D721Med (cell line): ENCODE results near the gene MYO7B.

Experiments
- DNase-seq: peaks from one replicate; pipeline ENCODE4 v3.0.0; 2011; ENCODE audit warnings: low spot score; ENCODE audit not compliant: insufficient read length
- FAIRE-seq: peaks from 2 replicates; lab custom pipeline; 2011; peaks lifted over from hg19 to GRCh38; lab: Jason Lieb, UNC
- TF ChIP-seq, protein P1 (sequence below): IDR thresholded peaks from 2 replicates; pipeline ENCODE4 v1.5.1; 2012; ENCODE audit warnings: mild to moderate bottlenecking, control low read depth; ENCODE audit not compliant: insufficient read depth; ENCODE audit errors: missing control alignments

Gene MYO7B

DNA sequence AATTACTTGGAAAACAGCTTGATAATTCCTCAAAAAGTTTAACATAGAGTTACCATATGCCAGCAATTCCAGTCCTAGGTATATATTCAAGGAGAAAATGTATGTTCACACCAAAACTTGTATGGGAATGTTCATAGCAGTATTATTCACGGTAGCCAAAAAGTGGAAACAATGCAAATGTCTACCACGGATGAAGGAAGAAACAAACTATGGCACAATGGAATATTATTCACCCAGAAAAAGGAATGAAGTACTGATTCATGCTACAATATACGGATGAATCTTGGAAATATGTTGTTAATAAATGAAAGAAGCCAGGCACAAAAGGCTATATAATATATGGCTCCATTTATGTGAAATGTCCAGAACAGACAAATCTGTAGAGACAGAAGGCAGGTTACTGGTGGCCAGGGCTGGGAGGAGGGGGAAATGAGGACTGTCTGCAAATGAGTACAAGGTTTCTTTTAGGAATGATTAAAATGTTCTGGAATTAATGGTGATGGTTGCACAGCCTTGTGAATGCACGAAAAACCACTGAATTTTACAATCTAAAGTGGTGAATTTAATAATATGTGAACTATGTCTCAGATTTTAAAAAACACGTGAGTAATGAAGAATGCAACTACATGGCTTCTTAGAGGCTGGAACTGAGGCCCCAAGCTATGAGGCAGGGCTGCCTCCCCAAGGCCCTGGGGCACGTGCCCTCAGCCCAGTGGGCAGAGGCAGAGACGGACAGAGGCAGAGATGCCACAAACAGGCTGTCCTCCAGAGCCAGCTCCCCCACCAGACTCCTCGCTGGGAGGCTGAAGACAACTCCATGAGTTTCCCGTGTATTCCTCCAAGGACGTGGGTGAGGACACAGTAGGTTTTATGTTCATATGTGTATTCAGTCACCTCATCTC lies 134.8 kb downstream of the MYO7B start:
- peak; percentile 6 for DNase-seq
- TF ChIP-seq, protein P1, sequence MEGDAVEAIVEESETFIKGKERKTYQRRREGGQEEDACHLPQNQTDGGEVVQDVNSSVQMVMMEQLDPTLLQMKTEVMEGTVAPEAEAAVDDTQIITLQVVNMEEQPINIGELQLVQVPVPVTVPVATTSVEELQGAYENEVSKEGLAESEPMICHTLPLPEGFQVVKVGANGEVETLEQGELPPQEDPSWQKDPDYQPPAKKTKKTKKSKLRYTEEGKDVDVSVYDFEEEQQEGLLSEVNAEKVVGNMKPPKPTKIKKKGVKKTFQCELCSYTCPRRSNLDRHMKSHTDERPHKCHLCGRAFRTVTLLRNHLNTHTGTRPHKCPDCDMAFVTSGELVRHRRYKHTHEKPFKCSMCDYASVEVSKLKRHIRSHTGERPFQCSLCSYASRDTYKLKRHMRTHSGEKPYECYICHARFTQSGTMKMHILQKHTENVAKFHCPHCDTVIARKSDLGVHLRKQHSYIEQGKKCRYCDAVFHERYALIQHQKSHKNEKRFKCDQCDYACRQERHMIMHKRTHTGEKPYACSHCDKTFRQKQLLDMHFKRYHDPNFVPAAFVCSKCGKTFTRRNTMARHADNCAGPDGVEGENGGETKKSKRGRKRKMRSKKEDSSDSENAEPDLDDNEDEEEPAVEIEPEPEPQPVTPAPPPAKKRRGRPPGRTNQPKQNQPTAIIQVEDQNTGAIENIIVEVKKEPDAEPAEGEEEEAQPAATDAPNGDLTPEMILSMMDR = no peak
- FAIRE-seq = no peak

DNA sequence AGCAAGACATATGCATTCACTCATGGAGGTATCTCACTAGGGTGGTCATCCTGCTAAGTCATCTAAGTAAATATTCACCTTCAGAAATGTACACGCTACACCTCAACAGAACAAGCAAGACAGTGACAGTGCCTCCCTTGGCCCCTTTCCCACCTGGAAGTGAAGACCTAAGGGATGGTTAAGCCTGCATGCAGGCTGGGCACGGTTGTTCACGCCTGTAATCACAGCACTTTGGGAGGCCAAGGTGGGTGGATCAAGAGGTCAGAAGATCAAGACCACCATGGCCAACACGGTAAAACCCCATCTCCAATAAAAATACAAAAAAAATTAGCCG lies 135.4 kb downstream of the MYO7B start:
- TF ChIP-seq, protein P1 = no peak
- FAIRE-seq (no peak), DNase-seq (no peak)

DNA sequence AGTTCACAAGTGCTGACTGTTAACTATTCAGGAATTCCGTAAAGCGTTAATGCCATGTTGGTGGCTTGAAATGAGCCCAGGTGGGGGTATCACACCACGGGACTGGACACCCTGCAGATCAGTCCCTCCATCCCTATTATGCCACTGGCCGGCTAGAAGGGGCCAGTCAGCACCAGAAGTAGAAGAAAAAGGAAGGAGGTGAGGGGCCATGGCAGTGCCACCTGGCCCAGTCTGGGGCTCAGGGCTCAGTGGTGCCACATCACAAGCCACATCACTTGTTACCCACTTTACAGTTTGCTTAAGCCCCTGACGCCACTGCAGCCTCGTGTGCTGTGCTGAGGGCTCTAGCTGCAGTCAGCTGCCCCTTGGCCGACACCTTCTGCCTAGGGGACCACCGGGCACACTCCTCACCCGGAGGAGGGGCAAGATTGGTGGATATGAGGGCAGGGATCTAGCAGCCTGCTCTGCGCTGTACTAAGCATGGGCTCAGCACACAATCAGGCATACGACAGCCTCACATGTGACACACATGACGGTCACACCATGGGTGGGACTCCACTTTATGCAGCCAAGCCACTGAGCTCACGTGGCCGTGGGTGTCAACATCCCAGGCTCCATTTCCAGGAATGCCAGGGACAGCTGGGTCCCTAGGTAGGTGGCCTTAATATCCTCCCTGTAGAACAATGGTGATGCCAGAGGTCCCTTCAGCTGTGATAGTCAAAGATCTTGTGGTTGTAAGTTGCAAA lies 136.2 kb downstream of the MYO7B start:
- DNase-seq (no peak), FAIRE-seq (no peak)

DNA sequence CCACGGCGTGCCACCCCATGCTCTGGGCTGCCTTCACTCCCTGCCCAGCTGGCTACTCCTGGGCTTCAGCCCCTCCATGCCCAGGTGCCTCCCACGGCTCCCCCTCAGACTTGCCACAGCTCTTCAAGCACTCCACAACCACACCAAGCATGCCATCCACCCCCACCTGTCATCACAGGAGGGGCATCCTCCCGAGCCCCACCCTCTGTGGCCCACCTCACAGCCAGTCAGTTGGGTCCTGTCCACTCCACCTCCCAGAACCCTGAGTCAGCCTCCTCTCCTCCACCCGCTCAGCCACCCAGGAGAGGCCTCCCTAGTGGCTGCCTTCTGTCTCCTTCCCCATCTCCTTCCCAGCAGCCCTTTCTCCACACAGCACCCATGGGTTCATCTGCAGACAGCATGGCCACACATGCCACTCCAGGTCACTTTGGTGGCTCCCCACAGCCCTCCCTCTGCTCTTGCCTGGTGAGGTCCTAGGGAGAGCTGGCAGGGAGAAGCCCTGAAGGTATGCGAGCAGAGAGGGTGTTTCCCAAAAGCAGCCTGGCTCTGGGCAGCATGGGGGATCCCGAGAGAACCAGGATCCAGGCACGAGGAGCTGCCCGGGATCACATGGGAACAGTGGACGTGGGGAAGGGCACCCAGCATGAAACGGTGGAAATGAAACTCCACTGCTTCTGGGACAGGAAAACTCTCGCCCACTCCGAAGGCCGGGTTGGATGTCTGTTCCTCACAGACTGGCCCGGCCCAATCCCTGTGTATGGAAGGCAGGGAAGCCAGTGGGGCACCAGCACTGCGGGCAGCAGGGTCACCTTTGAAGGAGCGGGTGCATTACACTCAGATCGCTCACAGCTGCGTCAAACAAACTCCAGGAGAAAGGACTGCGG lies 137.1 kb downstream of the MYO7B start:
- TF ChIP-seq, protein P1 = no peak
- DNase-seq (peak; percentile 10), FAIRE-seq (no peak)

More for the DNA sequence above, 136.2 kb downstream of the MYO7B start:
- TF ChIP-seq, protein P1 = no peak

DNA sequence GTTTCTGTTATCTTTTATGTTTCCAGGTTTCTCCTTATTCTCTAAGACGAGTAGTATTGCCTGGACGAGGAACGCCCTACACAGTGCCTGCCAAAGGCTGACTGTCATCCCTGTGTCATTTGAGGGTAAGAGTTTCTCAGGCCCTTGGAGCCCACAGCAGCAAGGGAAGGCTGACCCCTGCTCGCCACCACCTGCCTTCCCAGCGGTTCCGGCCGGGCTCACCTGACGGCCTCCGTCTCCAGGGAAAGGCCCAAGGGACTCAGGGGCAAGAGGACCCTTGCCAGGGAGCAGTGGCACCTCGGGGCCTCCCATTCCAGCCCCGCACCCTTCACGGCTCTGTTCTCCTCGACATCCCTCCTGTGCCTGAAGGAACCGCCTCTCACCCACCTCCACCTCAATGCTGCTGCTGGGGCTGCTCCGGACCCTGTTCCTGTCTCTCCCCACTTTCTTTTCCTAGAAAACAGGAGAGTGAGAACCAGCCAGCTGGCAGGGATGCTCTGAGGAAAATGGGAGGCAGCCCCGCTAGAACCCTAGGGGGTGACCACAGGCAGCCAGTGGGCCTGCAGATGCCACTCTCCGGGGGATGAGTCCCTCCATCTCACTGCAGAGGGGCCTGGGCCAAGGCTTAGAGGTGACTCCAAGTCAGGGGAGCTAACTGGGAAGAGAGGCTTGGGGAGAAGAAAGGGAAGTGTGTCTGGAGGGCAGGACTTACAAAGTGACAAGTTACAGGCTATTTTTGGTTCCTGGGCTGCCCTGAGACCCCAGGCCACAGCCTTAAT lies 138.0 kb downstream of the MYO7B start:
- DNase-seq (no peak), FAIRE-seq (no peak)

More for the DNA sequence above, 138.0 kb downstream of the MYO7B start:
- TF ChIP-seq, protein P1 = no peak
